Activated CD8-positive, alpha-beta T cell treated with anti-CD3 and anti-CD28 coated beads for 36 hours (primary cell): Measurements from ENCODE around the gene GREB1L. TPM values are rescaled to one million over a fixed set of nuclear protein-coding genes. Genes with fewer than 3 reads are reported as not detected.
"Not testable (repeated sequence)": the region's sequence is repeated elsewhere in the genome, so short reads cannot be mapped to it uniquely, and the experiment has no call there.

Experiments
- ATAC-seq: fragments of 200-7000 bp; cut with Tn5 transposase; one replicate; pipeline ENCODE4 v1.10.0; 2021; ENCODE audit warnings: mild to moderate bottlenecking, moderate library complexity
- CTCF ChIA-PET: fragments of 350-600 bp; sonication (Branson Sonifier 250); formaldehyde crosslinking; loops from one replicate; lab custom pipeline; 2021; ENCODE audit warnings: antibody characterized with exemption; lab: Charles Lee
- POLR2A ChIA-PET: fragments of 350-600 bp; sonication (Branson Sonifier 250); formaldehyde crosslinking; loops from one replicate; lab custom pipeline; 2021; ENCODE audit warnings: antibody characterized with exemption; lab: Charles Lee
- DNase-seq: peaks from one replicate; pipeline ENCODE4 v3.0.0-alpha.2; 2020
- H3K27ac Mint-ChIP-seq: one replicate; pipeline ENCODE4 v1.8.0; 2021; ENCODE audit warnings: mild to moderate bottlenecking, mixed read lengths
- H3K27me3 Mint-ChIP-seq: one replicate; pipeline ENCODE4 v1.8.0; 2021; ENCODE audit warnings: mixed read lengths
- H3K36me3 Mint-ChIP-seq: one replicate; pipeline ENCODE4 v1.8.0; 2021; ENCODE audit warnings: low read depth, mixed read lengths
- H3K4me1 Mint-ChIP-seq: one replicate; pipeline ENCODE4 v1.8.0; 2021; ENCODE audit warnings: low read depth, mixed read lengths
- H3K4me3 Mint-ChIP-seq: one replicate; pipeline ENCODE4 v1.8.0; 2021; ENCODE audit warnings: mild to moderate bottlenecking, moderate library complexity, mixed read lengths
- H3K9me3 Mint-ChIP-seq: one replicate; pipeline ENCODE4 v1.8.0; 2021; ENCODE audit warnings: mixed read lengths
- CTCF ChIP-seq: fragments of 200-600 bp; IDR thresholded peaks from one replicate; pipeline ENCODE4 v1.8.0; 2022; ENCODE audit warnings: antibody characterized with exemption, mild to moderate bottlenecking
- intact Hi-C: fragments of 100-400 bp; cut with micrococcal nuclease; formaldehyde crosslinking; loops from one replicate; pipeline ENCODE4 v1.10.0; 2022
- total RNA-seq, 2 experiments: library from RNA; stranded (reverse); gene quantifications; one replicate each; pipeline ENCODE4 v1.2.3, GENCODE V29; 2021

Gene GREB1L
- total RNA-seq, 2 experiments from 2014 or later, result not detected

GRCh38 chr18:21306368-21306767 is 64.3 kb downstream of the GREB1L start:
- H3K36me3 Mint-ChIP-seq, result no peaks in the 10 kb centered on the region
- H3K9me3 Mint-ChIP-seq, result no peaks in the 10 kb centered on the region
- TF ChIP-seq CTCF, result no peak
- H3K27me3 Mint-ChIP-seq, result peaks cover 9% of the 10 kb centered on the region
- POLR2A ChIA-PET, result no interaction called here
- DNase-seq, result no peak
- H3K4me1 Mint-ChIP-seq, result no peaks in the 10 kb centered on the region
- ATAC-seq, result no peak
- intact Hi-C loops, result no loop called here
- no peak overlapping the region for H3K27ac Mint-ChIP-seq
- no peak overlapping the region for H3K4me3 Mint-ChIP-seq
- CTCF ChIA-PET, result no interaction called here

- CTCF ChIA-PET, result no interaction called here
- POLR2A ChIA-PET, result no interaction called here
- Mint-ChIP-seq H3K4me3 (no peak overlapping the region), H3K27me3 (peaks cover 5% of the 10 kb centered on the region), H3K4me1 (no peaks in the 10 kb centered on the region), H3K27ac (no peak overlapping the region), H3K36me3 (no peaks in the 10 kb centered on the region), H3K9me3 (no peaks in the 10 kb centered on the region)
- no peak for TF ChIP-seq CTCF
- ATAC-seq (no peak), DNase-seq (no peak)
- intact Hi-C loops, result no loop called here
These were observed 65.5 kb downstream of the GREB1L start for GRCh38 chr18:21307578-21307977.

GRCh38 chr18:21309248-21309647 is 67.2 kb downstream of the GREB1L start:
- intact Hi-C loops, result no loop called here
- no peak for TF ChIP-seq CTCF

GRCh38 chr18:21311980-21312379 is 69.9 kb downstream of the GREB1L start:
- H3K27ac Mint-ChIP-seq, H3K4me1 Mint-ChIP-seq, intact Hi-C loops, H3K36me3 Mint-ChIP-seq, H3K9me3 Mint-ChIP-seq, CTCF ChIA-PET, H3K27me3 Mint-ChIP-seq, POLR2A ChIA-PET, H3K4me3 Mint-ChIP-seq, DNase-seq, ATAC-seq: not testable (repeated sequence)

More at GRCh38 chr18:21309248-21309647, 67.2 kb downstream of the GREB1L start:
- H3K4me3 Mint-ChIP-seq, result no peak overlapping the region
- CTCF ChIA-PET, result no interaction called here
- POLR2A ChIA-PET, result no interaction called here
- ATAC-seq (no peak), DNase-seq (no peak)
- H3K4me1 Mint-ChIP-seq, result no peaks in the 10 kb centered on the region
- peaks cover 7% of the 10 kb centered on the region for H3K27me3 Mint-ChIP-seq
- no peak overlapping the region for H3K27ac Mint-ChIP-seq
- no peaks in the 10 kb centered on the region for H3K36me3 Mint-ChIP-seq
- no peaks in the 10 kb centered on the region for H3K9me3 Mint-ChIP-seq

- intact Hi-C loops, result no loop called here
- Mint-ChIP-seq H3K36me3 (no peaks in the 10 kb centered on the region), H3K27ac (no peak overlapping the region), H3K4me3 (no peak overlapping the region), H3K27me3 (peaks cover 2% of the 10 kb centered on the region), H3K4me1 (no peaks in the 10 kb centered on the region), H3K9me3 (no peaks in the 10 kb centered on the region)
- ATAC-seq, result no peak
- ChIA-PET CTCF (no interaction called here), POLR2A (no interaction called here)
- no peak for DNase-seq
- TF ChIP-seq CTCF, result no peak
These were observed 71.5 kb downstream of the GREB1L start for GRCh38 chr18:21313576-21313975.

GRCh38 chr18:21314724-21315123 is 72.7 kb downstream of the GREB1L start:
- Mint-ChIP-seq H3K27me3 (peaks cover 2% of the 10 kb centered on the region), H3K4me3 (no peak overlapping the region), H3K9me3 (no peaks in the 10 kb centered on the region), H3K27ac (no peak overlapping the region), H3K4me1 (no peaks in the 10 kb centered on the region), H3K36me3 (no peaks in the 10 kb centered on the region)
- ChIA-PET POLR2A (no interaction called here), CTCF (no interaction called here)
- DNase-seq, result no peak
- ATAC-seq, result no peak
- intact Hi-C loops, result no loop called here
- no peak for TF ChIP-seq CTCF

GRCh38 chr18:21315126-21315525 is 73.1 kb downstream of the GREB1L start:
- H3K9me3 Mint-ChIP-seq, H3K27me3 Mint-ChIP-seq, ATAC-seq, H3K27ac Mint-ChIP-seq, H3K4me1 Mint-ChIP-seq, H3K36me3 Mint-ChIP-seq, DNase-seq, POLR2A ChIA-PET, H3K4me3 Mint-ChIP-seq, intact Hi-C loops, CTCF ChIA-PET: not testable (repeated sequence)
